Measurements from ENCODE around the gene ERLEC1.
A peak's percentile ranks its signal among the peaks of the same experiment; 100 is the strongest.
"Not testable (repeated sequence)": the region's sequence is repeated elsewhere in the genome, so short reads cannot be mapped to it uniquely, and the experiment has no call there.

ERLEC1 gene, protein sequence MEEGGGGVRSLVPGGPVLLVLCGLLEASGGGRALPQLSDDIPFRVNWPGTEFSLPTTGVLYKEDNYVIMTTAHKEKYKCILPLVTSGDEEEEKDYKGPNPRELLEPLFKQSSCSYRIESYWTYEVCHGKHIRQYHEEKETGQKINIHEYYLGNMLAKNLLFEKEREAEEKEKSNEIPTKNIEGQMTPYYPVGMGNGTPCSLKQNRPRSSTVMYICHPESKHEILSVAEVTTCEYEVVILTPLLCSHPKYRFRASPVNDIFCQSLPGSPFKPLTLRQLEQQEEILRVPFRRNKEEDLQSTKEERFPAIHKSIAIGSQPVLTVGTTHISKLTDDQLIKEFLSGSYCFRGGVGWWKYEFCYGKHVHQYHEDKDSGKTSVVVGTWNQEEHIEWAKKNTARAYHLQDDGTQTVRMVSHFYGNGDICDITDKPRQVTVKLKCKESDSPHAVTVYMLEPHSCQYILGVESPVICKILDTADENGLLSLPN

DNA sequence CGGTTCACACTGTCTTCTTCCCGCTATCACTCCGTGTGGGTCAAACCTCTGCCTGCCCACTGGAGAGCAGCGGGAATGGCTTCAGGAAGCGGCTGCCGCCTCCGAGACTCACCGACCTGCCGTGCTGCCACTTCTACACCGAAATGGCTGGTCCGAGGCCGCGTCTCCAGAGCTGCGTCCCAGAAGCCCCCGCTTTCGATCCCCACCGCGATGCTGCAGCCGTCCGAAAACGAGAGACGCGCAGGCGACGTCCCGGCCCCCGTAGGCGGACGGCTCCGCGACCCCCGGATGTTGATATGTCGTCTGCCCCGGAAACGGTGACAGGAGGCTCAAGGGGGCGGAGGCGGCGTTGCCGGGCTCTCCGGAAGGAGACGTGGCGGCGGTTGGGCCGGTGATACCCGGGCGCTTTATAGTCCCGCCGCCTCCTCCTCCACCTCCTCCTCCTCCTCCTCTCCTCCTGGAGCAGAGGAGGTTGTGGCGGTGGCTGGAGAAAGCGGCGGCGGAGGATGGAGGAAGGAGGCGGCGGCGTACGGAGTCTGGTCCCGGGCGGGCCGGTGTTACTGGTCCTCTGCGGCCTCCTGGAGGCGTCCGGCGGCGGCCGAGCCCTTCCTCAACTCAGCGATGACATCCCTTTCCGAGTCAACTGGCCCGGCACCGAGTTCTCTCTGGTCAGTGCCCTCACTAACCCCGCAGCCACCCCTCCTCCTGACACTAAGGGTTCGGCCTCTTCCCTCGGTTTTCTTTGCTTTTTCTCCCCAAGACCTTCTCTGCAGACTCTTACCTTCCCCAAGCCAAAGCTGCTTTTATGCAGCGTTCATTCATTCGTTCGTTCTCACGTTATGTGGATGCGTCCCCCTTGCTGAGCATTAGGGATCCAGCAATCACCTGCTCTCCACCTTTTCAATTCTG is at the start of gene ERLEC1, which contains the start of gene ASB3:
Gene ERLEC1, plus strand, starts transcription at position 340 of the 909 bp plus-strand sequence. Its CDS starts 167 bp downstream, at position 507.
Gene ASB3, minus strand, starts transcription at position 249 of the 909 bp plus-strand sequence. CDS start 21,381 bp downstream, outside the sequence.
- FAIRE-seq = no peak

DNA sequence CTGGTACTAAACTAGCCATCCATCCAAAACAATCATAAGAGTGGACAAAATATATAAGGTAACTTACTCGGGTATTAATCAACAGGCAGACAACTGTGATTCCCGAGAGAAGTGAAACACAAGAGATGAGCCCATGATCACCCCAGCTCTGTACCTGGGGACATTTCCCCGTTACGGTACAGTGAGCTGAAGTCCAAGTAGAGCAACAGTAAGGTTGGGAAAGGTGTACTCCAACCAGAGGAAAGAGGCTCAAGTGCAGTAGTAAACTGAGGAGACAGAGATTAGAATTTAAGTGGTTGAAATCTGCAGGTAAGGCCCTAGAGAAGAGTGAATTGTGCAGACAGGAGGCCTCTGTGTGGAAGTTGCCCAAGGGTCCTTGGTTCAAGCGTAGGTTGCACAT is 49.8 kb upstream of the ERLEC1 start:
- FAIRE-seq = no peak

DNA sequence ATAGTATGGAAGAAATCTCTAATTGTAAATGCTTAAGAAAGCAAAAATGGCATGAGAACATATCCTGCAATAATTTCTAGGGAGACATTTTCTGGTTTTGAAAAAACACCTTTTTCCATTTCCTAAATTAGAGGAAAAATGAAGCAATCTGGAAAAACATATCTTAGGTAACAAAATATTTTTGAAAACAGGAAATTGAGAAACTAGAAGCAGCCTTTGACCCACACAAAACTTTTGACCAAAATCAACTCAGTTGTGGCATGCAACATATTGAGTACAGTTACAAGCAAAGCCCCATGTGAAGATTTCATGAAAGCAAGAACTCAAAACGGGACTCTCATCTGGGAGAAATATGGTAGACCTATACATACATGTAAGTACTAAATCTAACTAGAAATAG is 47.8 kb upstream of the ERLEC1 start:
- FAIRE-seq = no peak

DNA sequence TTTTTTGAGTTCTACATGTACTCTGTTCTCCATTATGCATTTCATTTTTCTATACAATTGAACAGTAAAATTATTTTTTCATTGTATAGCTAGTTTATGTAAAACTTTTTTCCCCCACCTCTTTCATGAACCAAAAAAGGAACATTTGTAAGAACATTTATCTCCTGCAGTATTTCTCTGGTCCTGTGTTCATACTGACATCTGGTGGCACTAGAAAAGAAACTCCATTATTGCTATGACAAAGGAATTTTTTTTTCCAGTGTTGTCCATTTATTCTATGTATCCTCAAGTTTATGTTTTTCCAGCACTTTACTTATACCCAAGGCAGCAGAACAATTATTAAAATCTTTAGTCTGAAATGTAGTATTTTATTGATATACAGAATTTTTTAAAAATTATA is 46.7 kb upstream of the ERLEC1 start:
- FAIRE-seq = peak; percentile 93

DNA sequence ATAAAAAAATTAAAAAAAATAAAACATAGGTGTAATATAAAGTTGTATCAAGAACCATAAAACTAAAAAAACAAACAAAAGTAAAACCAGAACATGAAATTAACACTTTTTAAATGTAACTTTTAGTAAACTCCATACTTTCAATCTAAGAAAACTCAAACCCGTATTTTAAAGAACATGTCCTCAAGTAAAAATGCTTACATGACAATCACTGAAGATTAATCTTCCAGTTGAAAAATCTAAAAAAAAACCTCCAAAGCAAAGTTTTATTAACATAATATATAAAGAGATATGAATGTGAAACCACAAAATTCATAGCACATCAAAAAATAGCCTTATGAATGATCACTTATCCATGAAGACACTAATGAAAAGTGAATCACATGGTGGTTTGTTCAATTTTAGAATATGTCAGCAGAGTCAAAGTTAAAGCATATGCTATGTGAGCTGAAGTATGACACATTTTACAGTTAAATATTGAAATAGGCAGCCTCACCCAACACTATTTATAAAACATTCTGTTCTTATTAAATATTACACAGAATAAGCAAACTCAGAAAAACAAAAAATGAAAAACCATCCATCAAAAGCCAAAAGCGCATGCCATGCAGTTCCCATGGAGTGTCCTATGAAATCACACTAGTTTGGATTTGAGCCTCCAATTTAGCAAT is 42.3 kb upstream of the ERLEC1 start:
- FAIRE-seq = peak; percentile 48

DNA sequence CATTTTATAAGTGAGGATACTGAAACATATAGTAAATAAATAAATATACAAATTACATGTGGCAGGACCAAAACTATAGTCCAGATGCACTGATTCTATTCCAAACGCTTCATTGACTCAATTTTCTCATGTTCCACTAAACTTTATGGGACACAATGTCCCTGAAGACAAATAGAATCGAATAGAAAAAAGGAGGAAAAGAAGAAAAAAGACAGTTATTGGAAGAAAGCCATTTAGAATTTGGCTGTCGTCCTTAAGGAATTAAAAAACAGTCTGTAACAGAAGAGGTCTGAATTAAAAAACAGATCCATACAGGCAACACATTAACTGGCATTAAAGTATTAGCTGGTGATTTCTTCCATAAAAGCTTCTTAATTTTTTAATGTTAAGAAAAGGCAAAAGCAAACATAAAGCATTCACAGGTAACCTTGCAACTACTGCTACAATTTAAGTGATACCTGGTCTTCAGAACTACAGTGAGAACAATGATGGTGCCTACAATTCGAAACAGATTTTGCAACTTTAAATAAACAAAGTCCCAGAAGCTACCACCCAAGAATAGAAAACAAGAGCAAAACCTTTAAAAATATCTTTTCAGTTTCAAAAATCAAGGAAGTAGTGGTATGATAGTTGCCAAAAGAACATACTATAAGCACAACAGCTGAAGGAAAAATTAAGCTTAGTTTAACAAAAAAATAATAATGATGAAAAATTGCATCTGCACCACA is 36.6 kb upstream of the ERLEC1 start:
- no peak for FAIRE-seq

DNA sequence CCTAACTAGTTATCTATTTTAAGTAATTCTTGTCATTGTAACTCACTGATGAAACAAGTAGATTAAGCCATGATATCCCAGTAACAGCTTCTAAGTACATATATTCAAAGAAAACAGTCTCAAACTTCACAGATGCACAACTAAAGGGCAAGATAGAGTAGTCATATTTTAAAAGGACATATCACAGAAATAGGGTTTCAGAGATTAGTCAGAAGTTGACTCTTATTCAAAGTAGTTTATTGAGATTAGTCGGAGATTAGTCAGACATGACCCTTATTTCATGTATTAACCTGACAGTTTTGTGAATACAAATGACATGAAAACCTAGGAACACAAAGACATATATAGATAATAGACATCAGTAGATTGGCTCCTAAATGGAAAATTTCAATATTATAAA is 35.1 kb upstream of the ERLEC1 start:
- no peak for FAIRE-seq

DNA sequence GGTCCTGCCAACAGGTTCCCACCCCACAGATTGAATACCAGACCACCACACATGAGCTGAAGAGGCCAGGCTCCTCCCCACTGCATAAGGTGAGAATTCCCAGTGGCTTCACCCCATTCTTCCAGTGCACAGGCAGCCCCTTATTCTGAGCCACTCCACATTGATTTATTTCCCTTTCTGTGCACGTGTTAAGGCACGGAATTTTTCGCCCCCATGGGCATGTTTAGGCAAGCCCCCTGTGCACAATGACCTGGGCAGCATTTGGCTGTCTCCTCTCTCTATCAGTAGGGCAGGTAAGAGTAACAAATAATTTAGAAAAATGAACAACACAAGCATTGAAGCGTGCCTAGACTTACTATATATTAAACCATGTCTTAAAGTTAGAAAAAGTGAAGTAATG is 34.5 kb upstream of the ERLEC1 start:
- FAIRE-seq = no peak

DNA sequence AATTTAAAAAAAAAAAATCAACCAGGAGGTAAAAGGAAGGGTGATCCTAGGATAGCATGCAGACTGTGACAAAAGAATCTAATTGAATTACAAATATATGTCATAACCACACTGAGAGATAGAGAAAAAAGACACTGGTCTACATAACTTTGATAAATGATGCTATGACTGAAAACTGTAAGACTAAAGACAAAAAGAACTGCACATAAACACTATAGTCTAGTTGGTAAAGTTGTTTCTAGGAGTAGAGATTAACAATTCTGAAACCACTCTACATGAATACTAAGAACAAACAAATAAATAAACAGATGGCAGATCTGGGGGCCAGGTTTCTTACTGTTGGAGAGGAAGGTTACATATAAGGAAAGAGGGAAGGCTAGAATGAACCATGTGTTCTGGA is 33.8 kb upstream of the ERLEC1 start:
- FAIRE-seq = no peak

DNA sequence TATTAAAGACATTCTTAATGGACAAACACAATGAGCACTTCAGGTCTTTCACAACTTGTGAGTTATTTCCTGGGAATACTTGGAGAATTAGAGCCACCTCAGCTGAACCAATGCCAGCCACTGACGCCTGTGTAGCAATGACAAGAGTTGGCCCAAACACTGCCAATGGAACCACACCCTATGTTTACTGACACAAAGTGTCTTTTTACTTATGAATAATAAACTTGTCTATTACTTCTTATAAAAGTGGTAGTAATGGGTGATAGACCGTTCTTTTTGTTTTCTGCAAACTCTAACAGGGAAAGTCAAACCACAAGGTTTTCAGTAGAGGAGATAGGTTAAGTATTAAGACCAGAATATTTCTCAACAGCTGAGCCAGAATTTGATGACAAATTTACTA is 31.7 kb upstream of the ERLEC1 start:
- no peak for FAIRE-seq

DNA sequence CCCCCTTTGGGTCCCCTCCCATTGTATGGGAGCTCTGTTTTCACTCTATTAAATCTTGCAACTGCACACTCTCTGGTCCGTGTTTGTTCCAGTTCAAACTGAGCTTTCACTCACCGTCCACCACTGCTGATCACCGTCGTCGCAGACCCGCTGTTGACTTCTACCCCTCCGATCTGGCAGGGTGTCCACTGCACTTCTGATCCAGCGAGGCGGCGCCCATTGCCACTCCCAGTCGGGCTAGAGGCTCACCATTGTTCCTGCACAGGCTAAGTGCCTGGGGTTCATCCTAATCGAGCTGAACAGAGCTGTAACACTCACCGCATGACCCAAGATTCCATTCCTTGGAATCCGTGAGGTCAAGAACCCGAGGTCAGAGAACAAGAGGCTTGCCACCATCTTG is 30.2 kb upstream of the ERLEC1 start:
- no peak for FAIRE-seq

DNA sequence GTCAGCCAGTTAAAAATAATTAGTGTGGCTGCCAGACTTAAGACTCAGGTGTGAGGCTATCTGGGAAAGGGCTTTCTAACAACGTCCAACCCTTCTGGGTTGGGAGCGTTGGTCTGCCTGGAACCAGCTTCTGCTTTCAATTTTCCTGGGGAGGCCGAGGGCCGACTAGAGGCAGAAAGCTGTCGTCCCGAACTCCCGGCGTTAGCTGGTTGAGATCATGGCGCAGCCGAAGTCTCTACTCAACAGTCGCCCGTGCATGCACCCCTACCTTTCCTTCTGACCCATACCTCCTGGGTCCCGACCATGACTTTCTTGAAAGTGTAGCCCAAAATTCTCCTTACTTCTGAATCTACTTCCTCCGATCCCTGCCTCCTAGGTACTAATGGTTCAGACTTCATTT is 29.6 kb upstream of the ERLEC1 start:
- not testable (repeated sequence) for FAIRE-seq

DNA sequence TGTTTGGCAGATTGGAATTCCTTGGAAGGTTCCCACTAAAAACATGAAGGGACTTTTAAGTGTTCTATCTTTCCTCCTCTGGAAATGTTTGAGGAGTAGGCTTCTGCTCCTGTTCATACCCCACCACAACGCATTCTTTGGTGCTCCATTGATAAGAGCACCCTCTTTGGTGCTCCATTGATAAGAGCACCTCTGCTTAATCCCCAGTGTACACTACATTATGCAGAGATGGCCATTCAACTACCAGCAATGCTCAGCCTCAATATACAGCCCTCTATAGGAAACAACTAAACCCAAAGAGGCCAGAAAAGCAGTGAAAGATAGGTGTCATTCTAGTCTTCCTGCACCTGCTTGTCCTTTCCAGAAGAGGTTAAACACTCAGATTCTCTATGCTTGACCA is 21.1 kb upstream of the ERLEC1 start:
- FAIRE-seq = no peak

DNA sequence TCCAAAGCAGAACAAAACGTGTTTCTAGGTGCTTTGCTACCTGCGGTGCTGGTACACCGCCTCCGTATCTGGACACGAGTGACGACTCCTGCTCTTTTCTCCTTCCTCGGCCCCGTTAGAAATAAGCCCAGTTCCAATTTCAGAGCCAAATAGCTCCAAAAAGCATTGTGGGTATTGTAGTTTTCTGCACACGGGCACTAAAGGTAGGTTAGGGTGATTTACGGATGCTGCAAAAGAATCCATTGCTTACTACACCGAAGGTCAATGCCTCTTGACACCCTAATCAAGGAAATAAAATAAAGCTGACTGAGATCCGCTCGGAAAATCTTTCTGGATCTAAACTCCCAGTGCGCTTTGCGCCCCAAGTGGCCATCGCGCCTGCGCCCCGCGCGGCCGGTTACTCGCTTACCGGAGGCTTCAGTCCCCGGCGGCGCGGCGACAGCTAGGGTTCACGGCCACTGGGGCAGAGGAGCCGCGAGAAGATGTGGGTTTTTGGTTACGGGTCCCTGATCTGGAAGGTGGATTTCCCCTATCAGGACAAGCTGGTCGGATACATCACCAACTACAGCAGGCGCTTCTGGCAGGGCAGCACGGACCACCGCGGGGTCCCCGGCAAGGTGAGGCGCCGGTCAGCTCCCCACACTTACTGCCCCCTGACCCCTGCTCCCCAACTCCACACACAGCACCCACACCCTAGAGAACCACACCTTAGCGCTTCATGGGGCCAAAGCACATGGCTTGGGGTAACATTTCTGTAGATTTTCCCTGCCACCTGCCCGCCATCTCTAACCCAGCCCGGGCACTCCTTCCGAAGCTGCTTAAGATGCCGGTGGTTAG is 19.2 kb upstream of the ERLEC1 start, which contains the start of gene CHAC2:
Gene CHAC2, plus strand, starts transcription at position 400 of the 837 bp plus-strand sequence. Its CDS starts 83 bp downstream, at position 483.
- FAIRE-seq = no peak

DNA sequence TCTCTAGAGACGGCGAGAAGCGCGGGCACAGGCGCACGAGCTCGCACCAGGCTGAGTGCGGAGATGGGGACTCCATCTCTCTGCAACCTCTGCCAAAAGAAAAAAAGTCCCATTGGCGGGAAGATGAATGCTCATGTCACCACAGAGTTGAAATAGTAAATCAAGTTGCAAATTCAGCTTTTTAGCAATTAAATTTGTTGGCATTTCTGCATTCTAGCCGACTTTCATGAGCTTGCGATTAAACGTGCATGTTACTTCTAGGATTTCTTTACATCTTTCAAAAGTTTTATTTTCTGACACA is 18.7 kb upstream of the ERLEC1 start:
- FAIRE-seq = no peak

DNA sequence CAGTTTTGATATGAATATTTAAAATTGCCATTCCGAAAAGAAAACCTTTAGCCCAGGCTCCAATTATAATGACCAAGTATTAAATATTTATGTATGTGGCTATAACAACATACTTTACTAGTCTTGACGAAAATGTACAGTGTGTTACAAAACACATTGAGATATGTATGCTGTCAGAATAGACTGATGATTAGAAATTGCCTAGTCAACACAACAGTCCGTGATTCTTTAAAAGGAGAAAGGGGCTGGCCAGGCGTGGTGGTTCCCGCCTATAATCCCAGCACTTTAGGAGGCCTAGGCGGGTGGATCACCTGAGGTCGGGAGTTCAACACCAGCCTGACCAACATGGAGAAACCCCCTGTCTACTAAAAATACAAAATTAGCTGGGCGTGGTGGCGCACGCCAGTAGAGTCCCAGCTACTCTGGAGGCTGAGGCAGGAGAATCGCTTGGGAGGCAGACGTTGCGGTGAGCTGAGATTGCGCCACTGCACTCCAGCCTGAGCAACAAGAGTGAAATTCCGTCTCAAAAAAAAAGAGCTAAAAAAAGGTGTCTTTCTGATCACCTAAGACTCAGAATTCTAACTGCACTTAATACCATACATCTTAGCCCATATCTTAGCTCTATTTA is 17.4 kb upstream of the ERLEC1 start:
- no peak for FAIRE-seq

DNA sequence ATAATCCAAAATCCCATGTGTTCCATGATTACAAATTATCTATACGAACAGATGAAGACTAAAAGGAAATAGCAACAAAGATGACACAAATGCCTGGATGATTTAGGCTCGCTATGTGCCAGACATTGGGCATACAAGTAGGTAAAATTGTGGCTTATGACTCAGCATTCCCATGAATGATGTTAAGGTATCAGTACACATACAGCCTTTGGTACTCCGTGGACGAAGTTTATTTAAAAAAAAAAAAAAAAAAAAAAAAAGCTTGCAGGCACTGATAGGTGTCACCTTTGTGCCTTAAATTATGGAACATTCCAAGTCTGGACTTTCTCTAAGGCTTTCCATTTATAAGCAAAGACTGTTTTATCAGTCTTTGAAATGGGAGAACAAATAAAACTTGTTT is 16.6 kb upstream of the ERLEC1 start:
- FAIRE-seq = no peak

DNA sequence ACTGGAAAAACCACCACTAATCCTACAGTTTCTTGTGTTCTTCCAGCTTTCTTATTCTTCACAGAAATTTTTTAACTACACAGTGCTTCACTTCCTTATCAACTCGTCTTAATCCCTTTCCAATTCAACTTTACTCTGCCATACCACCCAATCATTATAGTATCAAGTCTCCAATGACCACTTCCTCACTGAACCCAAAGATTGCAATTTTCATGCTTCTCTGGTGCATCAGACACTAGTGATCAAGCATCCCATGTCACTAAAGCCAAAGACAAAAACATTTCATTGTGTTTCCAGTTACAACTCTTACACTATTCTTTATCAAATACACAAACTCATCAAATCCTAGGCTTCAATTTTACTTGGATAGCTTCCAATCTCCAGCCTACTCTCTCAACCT is 9.7 kb upstream of the ERLEC1 start:
- no peak for FAIRE-seq

DNA sequence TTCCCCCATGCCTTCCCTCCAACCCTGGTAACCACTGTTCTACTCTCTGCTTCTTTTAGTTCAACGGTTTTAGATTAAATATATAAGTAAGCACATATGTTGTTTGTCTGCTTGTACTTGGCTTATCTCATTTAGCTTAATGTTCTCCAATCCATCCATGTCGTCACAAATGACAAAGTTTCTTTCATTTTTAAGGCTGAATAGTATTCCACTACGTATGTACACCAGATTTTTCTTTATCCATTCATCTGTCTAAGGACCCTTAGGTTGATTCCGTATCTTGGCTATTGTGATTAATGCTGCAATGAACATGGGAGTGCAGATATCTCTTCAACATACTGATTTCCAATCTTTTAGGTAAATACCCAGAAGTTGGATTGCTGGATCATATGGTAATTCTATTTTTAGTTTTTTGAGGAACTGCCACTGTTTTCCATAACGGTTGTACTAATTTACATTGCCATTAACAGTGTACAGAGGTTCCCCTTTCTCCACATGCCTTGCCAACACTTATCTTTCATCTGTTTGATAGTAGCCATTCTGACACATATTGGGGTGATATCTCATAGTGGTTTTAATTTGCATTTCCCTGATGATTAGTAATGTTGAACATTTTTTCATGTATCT is 8.2 kb upstream of the ERLEC1 start:
- FAIRE-seq = no peak

DNA sequence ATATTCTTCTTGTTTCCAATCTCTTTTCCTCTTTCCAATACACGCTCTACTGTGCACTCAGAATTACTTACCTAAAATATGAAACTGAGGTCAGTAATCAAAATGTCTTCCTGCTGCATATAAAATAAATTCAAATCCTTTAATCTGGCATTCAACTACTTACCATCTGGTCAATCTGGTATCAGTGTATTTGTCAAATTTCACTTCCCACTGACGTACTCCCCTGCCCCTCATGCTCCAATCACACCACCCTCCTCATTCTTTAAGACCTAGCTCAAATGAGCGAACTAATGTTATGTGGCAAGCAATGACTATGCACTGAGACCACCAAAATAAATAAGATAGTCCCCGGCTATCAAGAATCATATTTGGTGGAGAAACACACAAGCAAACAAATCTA is 6.8 kb upstream of the ERLEC1 start:
- FAIRE-seq = no peak

DNA sequence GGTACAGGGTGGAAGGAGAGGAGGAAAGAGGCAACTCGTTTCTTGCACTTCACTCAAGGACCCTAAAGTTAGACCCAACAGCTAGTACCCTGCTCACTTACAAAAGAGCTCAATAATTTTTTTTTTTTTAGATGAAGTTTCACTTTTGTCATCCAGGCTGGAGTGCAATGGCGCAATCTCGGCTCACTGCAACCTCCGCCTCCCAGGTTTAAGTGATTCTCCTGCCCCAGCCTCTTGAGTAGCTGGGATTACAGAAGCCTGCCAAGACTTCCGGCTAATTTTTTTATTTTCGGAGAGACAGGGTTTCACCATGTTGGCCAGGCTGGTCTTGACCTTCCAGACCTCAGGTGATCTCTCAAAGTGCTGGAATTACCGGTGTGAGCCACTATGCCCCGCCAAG is 4.2 kb upstream of the ERLEC1 start:
- no peak for FAIRE-seq
